GM13976 (cell line): ENCODE measurements around the gene UPB1.
A peak's percentile ranks its signal among the peaks of the same experiment; 100 is the strongest.

Experiments
- DNase-seq: peaks from one replicate; pipeline ENCODE4 v3.0.0; 2012; ENCODE audit warnings: low spot score
- CTCF ChIP-seq: IDR thresholded peaks from 2 replicates; pipeline ENCODE4 v1.5.1; 2012; ENCODE audit warnings: borderline replicate concordance, mild to moderate bottlenecking; ENCODE audit not compliant: insufficient read depth; ENCODE audit errors: extremely low read depth, missing control alignments, control extremely low read depth
- in situ Hi-C: fragments of 300-500 bp; cut with MboI; formaldehyde crosslinking; loops from one replicate; pipeline ENCODE4 v1.12.0; 2022; ENCODE audit warnings: low sequenced_read_pairs, mixed read lengths, inconsistent platforms; ENCODE audit not compliant: unreplicated experiment

UPB1 gene

GRCh38 chr22:24501301-24502005 is 6.3 kb downstream of the UPB1 start:
- in situ Hi-C loops: loop anchor here (5.0 kb wide), 1 partner anchor 74 kb away; the partner anchor contains the start of gene ADORA2A
- DNase-seq: no peak
- TF ChIP-seq CTCF: no peak

DNA sequence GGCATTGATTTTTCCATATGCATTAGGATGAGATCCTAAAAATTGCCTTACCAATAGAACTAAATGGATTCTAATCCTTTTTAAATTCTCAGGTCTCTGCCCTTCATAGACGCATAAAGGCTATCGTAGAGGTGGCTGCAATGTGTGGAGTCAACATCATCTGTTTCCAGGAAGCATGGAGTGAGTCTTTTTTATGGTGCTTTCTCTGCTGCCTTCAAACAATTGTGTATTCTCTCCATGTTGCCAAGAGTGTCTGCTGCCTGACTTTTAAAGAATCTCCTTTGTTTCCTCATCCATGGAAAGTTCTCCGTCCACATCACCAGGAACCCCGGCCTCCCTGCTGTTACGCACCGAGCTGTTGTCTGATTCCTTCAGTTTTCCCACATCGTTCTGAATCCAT is 6.9 kb downstream of the UPB1 start:
- no peak for TF ChIP-seq CTCF
- no peak for DNase-seq
- in situ Hi-C loops: loop anchor here (5.0 kb wide), 1 partner anchor 75 kb away; the partner anchor contains the start of gene ADORA2A

- in situ Hi-C loops: loop anchor here (5.0 kb wide), 1 partner anchor 75 kb away; the partner anchor contains the start of gene ADORA2A
- TF ChIP-seq CTCF: no peak
- DNase-seq: no peak
These were observed 7.4 kb downstream of the UPB1 start for GRCh38 chr22:24502541-24502940.

DNA sequence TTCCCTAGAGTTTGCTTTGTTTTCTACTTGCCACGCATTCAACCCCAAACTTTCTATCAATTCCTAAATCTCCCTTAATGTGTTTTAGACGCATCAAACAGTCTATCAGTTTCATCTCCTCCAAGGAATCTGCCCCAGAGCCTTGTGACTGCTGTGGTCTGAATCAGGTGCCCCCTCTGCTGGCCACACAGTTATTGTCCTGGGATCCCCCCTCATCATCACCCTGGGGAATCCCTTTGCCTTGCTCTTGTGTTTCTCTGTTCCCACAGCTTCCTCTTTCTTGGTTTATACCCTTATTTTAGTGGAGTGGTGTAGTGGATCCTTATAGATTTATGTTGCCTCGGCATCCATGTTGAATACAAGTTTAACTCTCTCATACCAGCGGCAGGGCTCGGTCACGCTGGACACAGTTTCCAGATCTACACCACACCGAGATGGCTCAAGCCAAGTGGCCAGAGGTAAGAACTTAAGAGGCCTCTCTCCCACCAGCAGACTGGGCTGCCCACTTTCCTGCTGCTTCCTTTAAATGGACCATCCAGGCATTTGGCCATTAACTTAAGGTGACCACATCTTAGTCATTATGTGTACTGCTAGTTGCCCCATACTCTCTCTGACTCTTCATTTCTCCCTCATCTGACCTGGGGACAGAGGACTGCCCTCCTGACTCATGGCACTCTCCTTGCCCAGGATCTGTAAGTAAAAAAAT is 8.2 kb downstream of the UPB1 start:
- peak; percentile 57 for TF ChIP-seq CTCF
- in situ Hi-C loops: loop anchor here (5.0 kb wide), 1 partner anchor 76 kb away; the partner anchor contains the start of gene ADORA2A
- peak; percentile 87 for DNase-seq

GRCh38 chr22:24503843-24504338 is 8.8 kb downstream of the UPB1 start:
- TF ChIP-seq CTCF: no peak
- in situ Hi-C loops: loop anchor here (5.0 kb wide), 1 partner anchor 77 kb away; the partner anchor contains the start of gene ADORA2A
- DNase-seq: no peak

GRCh38 chr22:24504540-24504939 is 9.4 kb downstream of the UPB1 start:
- DNase-seq: no peak
- in situ Hi-C loops: loop anchor here (5.0 kb wide), 1 partner anchor 77 kb away; the partner anchor contains the start of gene ADORA2A
- no peak for TF ChIP-seq CTCF
